SW480 (cell line): Measurements from ENCODE around the gene NOL7.

Source experiments
- DNase-seq: peaks from one replicate; pipeline ENCODE4 v3.0.0-alpha.2; 2016; ENCODE audit warnings: low spot score

NOL7 gene

DNA sequence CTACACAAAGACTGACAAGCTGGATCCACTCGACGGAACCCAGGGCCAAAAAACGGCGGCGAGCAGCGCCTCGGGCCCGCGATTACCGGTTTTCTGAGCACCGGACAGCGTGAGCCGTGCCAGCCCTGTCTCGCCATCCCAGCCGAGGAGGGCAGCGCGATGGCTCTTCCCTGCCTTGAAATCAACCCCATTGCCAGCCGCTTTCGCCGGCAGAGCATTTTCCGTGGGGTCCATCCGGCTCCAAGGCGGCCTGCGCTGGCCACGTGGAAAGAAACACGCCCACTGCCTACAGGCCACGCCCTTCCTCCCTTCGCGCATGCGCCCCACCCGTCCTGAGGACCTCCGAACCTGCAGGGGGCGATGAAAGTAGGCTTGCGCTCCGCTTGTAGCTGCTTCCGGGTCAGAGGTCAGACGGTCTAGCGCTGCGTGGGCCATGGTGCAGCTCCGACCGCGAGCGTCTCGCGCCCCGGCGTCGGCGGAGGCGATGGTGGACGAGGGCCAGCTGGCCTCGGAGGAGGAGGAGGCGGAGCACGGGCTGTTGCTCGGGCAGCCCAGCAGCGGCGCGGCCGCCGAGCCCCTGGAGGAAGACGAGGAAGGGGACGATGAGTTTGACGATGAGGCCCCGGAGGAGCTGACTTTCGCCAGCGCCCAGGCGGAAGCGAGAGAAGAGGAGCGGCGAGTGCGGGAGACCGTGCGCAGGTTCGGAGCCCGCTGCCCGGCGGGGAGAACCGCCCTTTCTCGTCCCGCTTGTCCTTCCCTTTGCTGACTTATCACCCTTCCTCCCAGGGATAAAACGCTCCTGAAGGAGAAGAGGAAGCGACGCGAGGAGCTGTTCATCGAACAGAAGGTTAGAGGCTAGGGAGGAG is at the start of gene NOL7:
TSS of gene NOL7 (plus strand) at position 410 of the 866 bp plus-strand sequence. CDS start at position 434, 24 bp downstream.
- DNase-seq = peak; percentile 95

DNA sequence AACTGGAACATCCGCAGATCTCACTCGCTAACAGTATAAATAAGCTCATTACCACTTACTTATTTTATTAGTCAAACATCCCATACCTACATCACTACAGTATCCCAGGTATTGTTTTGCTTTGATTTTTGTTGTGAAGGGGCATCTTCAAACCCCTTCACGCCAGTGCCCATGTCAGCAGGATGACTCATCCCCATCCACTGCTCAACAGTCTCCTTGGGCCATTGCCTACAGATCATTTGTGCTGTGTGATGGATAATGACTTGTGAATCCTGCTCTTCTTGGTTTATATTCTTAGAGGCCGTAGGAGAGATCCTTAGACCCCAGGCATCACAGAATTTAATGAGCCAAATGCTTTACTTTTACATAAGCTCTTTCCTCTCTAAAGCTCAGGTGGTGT is 49.2 kb upstream of the NOL7 start:
- DNase-seq = no peak

DNA sequence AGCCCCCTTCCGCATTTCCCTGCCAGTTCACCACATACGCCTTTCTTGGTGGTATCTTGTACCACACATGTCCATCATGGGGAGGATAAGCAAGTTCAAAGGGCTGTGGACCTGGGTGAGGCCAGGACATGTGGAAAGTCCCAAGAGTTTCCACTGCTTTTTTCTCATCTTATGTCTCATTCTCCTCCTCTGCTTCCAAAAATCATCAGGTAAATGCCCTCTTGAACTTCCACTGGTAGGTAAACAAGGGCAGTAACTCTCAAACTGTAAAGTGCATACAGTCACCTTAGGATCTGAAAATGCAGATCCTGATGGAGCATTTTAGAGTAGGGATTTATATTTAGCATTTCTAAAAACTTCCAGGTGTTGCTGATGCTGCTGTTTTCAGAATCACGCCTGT is 48.6 kb upstream of the NOL7 start:
- no peak for DNase-seq

DNA sequence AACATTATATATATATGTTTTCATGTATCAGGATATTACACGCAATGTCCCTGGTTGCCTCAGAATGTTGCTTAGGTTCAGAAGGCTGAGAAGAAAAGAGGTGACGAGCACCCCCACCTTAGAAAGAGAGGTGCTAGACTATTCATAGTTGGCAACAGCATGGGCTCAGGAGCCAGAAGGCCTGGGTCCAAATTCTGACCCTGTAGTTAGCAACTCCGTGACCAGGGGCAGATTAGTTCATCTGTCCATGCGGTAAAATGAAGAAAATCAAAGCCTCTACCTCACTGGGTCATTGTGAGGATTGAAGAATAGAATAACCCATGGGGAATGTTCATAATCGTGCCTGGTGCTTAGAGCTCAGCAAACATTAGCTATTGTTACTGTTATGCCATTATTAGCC is 46.2 kb upstream of the NOL7 start:
- no peak for DNase-seq

DNA sequence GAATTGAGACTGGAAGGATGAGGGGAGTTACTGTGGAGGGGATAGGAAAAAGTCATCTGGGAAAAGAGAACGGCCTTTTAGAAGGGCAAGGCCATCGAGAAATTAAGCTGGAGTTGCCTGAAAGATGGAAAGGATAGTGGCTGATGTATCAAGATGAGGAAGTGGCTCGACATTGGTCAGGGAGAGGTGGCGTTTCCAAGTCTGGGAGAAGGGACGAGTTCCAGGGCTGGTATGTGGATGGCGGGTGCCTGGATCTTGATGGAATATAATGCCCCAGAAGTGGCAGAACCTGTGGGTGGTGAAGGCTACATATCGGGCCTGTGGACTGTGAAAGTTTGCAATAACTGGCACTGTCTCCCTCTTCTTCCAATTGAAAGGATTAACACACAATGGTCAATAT is 42.9 kb upstream of the NOL7 start:
- DNase-seq = no peak

DNA sequence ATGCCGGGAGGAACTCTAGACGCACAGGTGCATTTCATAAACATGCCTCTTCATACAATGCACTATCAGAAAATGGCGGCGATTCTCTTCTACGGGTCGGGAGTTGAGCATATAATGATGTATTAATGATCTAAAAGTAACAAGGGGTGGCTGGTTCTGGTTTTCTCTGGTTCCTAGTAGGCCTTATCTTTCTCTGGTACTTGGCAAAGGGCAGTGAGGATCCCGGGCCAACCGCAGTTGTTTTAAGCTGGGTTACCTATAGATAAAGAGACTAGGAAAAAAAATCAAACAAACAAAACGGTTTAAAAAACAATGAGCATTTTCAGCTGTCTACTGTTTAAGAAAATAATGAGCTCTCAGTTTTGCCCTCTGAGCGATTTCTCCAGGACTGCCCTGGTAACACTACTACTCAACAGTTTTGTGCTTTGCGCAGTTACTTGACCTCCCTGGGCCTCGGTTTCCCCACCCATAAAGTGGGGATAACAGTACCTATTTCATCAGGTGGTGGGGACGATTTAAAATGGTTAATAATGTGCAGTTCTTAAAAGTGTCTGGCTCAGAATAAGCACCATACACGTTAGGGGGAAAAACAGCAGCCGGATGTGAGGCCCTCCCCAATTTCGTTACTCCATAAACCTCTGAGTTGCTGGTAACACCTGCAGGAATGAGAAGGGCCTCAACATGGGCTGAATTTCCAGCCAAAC is 42.0 kb upstream of the NOL7 start:
- DNase-seq = no peak

DNA sequence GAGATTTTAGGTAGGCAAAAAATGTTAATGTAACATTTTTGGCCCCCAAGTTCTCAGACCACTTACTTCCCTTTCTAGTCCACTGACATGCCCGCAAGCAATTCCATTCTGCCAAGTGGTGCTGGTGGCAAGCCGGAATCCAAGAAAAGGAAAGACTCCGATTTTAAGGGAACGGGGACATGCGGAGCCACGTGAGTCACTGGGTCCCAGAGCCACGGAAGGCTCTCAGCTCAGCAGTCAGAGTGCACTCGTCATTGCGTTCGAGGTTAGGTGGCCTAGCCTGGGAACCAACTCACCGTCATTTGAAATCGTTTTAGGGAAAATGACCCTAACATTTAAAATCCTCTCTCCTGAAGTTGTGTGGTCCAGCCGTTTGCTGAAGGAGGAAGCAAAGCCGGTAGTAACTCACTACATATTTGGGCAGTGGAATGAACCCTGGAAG is 41.4 kb upstream of the NOL7 start:
- DNase-seq = peak; percentile 48

DNA sequence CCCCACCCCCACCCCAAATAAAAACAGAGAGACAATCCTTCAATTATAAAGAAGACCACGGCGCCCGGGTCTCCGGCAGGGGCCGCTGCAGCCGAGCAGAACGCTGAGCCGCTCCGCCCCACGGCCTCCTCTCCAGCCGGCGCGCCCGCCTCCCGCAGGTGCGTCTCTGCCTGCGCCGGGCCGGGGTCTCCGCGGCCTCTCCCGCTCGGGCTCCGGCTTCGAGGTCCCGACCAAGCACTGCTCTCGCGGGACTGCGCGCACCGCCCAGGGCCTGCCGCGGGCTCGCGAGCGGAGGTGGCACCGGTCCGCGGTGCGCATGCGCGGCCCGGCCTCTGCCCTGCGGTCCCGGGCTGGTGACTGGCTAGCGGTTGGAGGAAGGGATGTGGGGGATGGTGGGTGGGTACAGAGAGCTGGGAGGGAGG is 41.0 kb upstream of the NOL7 start:
- peak; percentile 93 for DNase-seq

DNA sequence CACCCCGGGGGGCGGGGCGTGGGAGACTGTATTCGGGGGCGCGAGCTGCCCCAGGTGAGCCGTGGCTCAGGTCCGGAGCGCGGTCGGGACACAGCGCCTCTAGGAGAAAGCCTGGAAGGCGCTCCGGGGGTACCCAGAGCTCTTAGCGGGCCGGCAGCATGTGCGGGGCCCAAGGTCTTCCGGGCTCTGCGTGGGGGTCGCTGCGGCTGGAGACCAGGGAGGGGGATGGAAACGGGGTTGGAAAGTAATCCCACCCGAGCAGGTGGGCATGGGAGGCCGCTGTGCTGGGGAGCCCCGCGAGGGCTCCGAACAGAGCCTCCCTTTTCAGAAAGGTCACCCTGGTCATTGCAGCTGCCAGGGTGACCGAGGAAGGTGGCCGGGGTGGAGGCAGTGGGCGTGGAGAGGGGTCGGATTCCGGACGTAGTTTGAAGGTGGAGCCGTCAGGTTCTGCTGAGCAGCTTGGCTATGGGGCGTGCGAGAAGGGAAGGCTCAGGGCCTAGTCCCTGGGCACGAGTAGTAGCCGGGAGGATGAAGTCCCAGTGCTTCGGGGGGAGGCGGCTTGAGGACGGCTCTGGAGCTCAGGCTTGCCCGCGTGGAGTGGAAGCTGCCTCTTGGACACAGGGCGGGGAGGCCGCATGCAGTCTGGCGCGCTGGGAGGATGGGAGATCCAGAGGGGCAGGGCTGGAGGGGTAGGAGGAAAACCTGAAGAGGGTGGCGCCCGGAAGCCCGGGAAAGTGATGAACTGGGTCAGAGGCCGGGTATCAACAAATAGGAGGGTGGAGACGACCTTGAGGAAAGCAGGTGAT is 40.4 kb upstream of the NOL7 start, which contains the start of gene SIRT5:
TSS of gene SIRT5 (plus strand) at position 31 of the 806 bp plus-strand sequence. CDS start 9,510 bp downstream, outside the sequence.
- DNase-seq = peak; percentile 93

DNA sequence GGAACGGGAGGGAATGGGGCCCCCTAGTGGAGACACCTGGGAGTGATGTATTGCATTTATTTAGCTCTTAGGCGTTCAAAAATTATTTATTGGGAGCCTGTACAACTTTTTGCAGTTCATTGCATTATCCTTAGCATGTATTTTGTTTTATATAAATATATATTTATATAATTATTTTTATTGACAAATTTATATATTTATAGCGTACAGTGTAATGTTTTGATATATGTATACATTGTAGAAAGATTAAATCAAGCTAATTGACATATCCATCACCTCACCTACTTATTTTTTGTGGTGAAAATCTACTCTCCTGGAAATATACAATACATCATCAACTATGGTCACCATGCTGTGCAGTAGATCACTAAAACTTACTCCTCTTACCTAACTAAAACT is 39.8 kb upstream of the NOL7 start:
- no peak for DNase-seq

DNA sequence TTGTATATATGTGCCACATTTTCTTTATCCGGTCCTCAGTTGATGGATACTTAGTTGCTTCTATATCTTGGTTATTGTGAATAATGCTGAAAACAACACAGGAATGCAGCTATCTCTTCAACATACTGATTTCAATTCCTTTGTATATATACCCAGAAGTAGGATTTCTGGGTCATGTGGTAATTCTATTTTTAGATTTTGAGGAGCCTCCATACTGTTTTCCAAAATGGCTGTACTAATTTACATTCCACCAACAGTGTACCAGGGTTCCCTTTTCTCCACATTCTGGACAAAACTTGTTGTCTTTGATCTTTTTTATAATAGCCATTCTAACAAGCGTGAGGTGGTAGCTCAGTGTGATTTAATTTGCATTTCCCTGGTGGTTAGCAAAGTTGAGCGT is 39.1 kb upstream of the NOL7 start:
- no peak for DNase-seq

DNA sequence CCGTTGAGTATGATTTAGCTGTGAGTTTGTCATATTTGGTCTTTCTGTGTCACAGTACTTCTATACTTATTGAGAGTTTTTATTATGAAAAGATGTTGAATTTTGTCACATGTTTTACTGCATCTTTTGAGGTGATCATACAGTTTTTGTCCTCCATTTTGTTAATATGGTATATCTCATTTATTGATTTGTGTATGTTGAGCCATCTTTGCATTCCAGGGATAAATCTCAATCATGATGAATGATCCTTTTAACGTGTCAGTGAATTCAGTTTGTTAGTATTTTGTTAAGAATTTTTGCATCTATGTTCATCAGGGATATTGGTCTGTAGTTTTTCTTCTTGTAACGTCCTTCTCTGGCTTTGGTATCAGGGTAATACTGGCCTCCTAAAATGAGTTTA is 37.2 kb upstream of the NOL7 start:
- no peak for DNase-seq

DNA sequence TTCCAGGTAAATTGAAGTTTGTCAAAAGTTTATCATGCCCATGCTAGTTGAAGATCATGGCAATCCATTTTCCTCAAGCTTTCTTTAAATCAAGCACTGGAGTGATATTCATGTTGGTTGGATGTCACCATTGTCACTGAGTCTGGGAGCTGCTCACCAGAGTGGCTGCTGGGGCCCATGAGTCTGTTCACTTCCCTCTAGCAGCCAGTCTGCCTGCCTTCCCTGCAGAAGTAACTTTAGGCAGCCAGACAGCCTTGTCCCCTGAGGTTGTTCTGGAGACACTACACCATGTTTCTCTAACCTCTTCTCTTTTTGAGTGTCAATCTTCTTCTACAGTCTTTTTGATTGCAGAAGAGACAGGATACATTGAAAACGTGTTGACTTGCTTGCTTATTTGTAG is 35.2 kb upstream of the NOL7 start:
- DNase-seq = no peak

DNA sequence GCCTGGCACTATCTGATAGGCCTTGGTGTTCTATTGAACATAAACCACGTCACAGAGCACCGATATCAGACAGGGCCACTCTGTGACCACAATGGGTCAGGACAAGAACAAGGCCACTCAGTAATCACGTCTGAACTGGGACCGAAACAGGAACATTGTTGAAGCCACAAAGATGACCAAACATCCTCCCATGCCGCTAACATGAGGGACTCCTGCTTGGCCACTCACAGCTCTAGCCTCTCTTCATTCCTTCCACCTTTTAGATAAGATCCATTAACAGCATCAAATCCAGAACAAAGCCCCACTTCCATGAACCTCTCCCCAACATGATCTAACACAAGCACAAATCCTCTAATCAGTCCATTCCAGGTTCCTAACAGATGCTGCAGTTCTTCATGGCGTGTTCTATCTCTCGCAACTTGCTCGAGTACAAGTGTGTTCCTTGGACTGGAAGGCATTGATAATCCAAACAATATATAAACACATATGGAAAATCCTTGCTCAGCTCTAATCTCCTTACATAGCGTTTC is 33.4 kb upstream of the NOL7 start:
- no peak for DNase-seq

DNA sequence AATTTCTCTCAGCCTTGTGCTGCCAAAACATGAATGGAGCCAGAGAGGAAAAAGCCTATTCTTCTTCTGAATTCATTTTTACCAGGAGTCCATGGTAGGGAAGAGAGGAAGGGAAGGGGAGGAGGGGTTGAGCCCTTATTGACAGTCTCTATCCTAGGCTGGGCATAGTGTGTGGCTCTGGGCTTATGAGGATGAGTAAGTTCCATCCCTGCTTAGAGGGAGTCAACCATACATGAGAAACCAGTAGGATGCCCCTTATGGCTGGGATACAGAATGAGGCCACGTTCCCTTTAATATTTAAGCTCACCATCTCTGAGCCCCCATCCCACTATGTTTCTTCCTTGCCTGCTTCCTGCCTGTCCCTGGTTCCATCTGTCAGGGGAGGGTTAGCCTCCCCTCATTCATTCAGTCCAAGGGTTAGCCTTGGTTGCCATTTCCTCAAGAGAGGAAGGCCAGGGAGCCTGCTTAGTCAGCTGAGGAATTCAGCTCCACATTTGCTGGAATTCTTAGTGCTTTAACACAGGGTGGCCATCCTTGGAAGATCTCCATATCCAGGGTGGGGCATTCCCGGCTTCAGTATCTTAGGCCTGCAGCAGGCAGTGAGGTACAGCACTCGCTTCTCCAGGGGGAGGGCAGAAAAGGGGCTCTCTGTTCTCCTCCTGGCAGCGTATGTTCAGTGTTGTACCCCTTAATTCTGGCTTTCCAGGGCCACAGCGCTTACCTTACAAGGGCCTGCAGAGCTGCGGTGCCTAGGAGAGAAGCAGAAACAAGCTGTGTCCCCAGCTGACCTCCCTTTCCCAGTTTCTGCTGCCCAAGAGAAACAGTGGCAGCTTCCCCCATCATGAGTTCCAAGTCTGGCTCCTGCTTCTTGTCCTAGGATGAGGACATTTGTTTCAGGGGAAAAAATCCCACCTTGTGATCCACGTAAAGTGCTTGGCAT is 28.3 kb upstream of the NOL7 start:
- DNase-seq = no peak

DNA sequence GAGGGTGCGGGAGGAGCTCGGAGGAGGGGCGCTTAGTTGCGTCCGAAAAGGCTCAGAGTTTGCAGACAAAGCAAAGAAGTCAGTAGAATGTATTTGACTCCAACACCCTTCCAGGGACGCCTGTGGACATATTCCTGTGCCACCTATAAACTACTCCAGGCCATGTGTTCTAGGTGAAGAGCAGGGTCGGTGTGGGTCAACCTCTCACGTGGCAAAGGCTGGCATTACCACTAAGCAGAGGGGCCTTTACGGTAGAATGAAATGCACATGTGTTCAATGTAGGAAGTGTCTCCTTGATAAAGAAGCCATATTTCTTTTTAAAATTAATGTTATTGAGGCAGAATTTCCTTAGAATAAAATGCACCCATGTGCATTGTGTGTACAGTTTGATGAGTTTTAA is 25.3 kb upstream of the NOL7 start:
- no peak for DNase-seq

DNA sequence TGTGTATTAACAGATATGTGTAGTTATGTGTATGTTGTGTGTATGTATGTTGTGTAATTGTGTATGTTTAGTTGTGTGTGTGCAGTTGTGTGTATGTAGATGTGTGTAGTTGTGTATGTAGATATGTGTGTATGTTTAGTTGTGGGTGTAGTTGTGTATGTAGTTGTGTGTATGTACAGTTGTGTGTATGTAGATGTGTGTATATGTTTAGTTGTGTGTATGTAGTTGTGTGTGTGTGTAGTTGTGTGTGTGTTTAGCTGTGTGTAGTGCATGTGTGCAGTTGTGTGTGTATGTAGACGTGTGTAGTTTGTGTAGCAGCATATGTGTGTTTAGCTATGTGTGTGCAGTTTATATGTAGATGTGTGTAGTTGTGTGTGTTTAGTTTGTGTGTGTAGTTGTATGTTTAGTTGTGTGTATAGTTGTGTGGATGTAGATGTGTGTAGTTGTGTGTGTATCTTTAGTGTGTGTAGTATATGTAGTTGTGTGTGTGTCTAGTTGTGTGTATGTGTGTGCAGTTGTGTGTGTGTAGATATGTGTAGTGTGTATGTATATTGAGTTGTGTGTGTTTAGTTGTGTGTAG is 24.5 kb upstream of the NOL7 start:
- DNase-seq = no peak

DNA sequence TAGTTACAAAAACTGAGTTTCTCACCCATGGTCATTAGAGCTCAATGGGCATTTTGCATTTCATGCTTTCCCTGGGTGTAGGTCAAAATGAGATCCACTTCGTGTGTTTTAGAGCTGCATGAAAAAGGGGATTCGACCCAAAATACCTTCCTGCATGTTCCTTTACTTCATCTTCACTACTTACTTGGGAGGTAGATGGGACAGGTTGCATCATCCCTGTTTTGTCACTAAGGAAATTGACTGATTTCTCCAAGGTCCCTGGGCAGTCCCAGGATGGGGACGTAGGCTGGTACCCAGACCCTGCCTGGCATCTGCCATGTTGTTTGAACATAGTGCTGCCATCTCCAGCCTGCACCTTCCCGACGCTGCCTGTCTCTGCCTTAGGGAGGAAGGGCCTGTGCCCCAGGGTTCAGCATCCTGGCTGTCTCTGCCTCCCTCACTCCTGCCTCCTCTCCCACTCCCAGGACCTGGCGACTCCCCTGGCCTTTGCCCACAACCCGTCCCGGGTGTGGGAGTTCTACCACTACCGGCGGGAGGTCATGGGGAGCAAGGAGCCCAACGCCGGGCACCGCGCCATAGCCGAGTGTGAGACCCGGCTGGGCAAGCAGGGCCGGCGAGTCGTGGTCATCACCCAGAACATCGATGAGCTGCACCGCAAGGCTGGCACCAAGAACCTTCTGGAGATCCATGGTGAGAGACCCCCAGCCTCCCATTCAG is 23.8 kb upstream of the NOL7 start:
- DNase-seq = no peak

DNA sequence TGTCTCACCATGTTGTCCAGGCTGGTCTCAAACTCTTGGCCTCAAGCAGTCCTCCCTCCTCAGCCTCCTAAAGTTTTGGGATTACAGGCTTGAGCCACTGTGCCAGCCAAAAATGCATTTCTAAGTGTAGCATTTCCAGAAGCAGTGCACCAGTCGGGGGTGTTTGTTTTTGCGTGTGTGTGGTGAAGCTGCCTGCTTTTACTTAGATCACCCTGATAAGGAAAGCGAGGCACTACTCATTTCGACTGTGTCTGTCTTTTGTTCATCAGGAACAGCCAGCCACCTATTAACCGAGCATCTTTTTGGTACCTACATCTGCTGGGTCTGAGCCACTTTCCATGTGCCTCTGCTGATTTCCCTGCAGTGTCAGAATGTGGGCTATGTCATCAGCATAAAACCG is 22.0 kb upstream of the NOL7 start:
- no peak for DNase-seq

DNA sequence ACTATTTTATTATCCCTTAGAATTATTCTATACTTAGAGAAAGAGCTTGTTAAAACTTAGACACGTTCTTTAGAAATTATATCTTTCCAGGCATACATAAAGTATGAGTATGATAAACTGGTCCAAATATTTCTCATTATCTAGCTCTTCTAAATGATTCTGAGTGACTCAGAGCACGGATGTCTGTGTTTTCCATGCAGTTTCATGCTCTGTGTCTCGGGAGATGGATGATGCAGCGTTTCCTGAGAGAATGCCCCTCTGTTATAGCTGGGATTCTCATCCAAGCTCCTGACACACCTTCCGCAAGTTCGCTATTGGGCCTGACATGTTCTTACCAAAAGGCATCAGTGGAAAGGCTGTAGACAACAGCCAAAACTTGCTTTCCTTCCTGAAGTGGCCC is 21.4 kb upstream of the NOL7 start:
- DNase-seq = no peak
